Panc1 (cell line): ENCODE measurements around the gene COPRS. TPM values are rescaled to one million over a fixed set of nuclear protein-coding genes. Genes with fewer than 3 reads are reported as not detected.

Experiments used
- ATAC-seq: fragments of 200-7000 bp; cut with Tn5 transposase; 2 replicates; pipeline ENCODE4 v1.9.1; 2020; ENCODE audit warnings: mild to moderate bottlenecking, moderate library complexity
- BruUV-seq: library from RNA; stranded (reverse); fragments of 400-500 nt; replicated peaks from 2 replicates; lab custom pipeline; 2021; lab: Mats Ljungman, UMichigan
- CTCF ChIA-PET: fragments of 300-600 bp; sonication (Branson Sonifier 250); formaldehyde crosslinking; loops from one replicate; lab custom pipeline; 2022; ENCODE audit warnings: antibody characterized with exemption; lab: Charles Lee
- POLR2A ChIA-PET: fragments of 300-600 bp; sonication (Branson Sonifier 250); formaldehyde crosslinking; loops from one replicate; lab custom pipeline; 2022; ENCODE audit warnings: antibody characterized with exemption; lab: Charles Lee
- DNase-seq: peaks from one replicate; pipeline ENCODE4 v3.0.0-alpha.2; 2010; ENCODE audit warnings: low read depth, low spot score
- H3K27ac ChIP-seq: 2 replicates; pipeline ENCODE4 v1.5.1; 2011; ENCODE audit warnings: mild to moderate bottlenecking, low read length, inconsistent platforms
- H3K27me3 ChIP-seq: fragments of 200-500 bp; sonication (Bioruptor generic); 2 replicates; pipeline ENCODE4 v1.6.0; 2014; ENCODE audit warnings: low read length, inconsistent platforms; ENCODE audit not compliant: control insufficient read depth, insufficient read depth
- H3K36me3 ChIP-seq: fragments of 200-500 bp; sonication (Bioruptor generic); 2 replicates; pipeline ENCODE4 v1.5.1; 2014; ENCODE audit warnings: inconsistent platforms, mild to moderate bottlenecking, low read length, moderate library complexity; ENCODE audit not compliant: control insufficient read depth, insufficient read depth
- H3K4me1 ChIP-seq: 2 replicates; pipeline ENCODE4 v1.5.1; 2011; ENCODE audit warnings: inconsistent platforms, mild to moderate bottlenecking, low read length, moderate library complexity; ENCODE audit not compliant: control insufficient read depth, insufficient read depth
- H3K4me3 ChIP-seq, 2 experiments: 2 replicates each; pipeline ENCODE4 v1.5.1; 2011 to 2012; ENCODE audit warnings: low read depth in 2 of 2, low read length in 2 of 2, mild to moderate bottlenecking in 2 of 2, inconsistent platforms in 1 of 2, moderate library complexity in 1 of 2
- H3K9me3 ChIP-seq: fragments of 200-500 bp; sonication (Bioruptor generic); 2 replicates; pipeline ENCODE4 v1.5.1; 2014; ENCODE audit warnings: low read depth, mild to moderate bottlenecking, inconsistent platforms, low read length, moderate library complexity; ENCODE audit not compliant: control insufficient read depth, insufficient read depth
- CTCF ChIP-seq: fragments of 450-650 bp; IDR thresholded peaks from 2 replicates; pipeline ENCODE4 v1.5.1; 2017; ENCODE audit warnings: mild to moderate bottlenecking
- POLR2AphosphoS5 ChIP-seq: IDR thresholded peaks from 2 replicates; pipeline ENCODE4 v1.6.1; 2012; ENCODE audit warnings: mild to moderate bottlenecking, low read depth, low read length, moderate library complexity
- REST ChIP-seq, 2 experiments: IDR thresholded peaks; 2 replicates each; pipeline ENCODE4 v1.6.1; 2011 to 2012; ENCODE audit warnings: low read depth in 2 of 2, control low read depth in 1 of 2, low read length in 1 of 2, mild to moderate bottlenecking in 1 of 2, moderate library complexity in 1 of 2; ENCODE audit not compliant: insufficient read depth in 1 of 2
- SIN3A ChIP-seq: IDR thresholded peaks from 2 replicates; pipeline ENCODE4 v1.6.1; 2012; ENCODE audit warnings: low read depth, mild to moderate bottlenecking, low read length, moderate library complexity, borderline replicate concordance; ENCODE audit not compliant: insufficient read depth
- TCF7L2 ChIP-seq: IDR thresholded peaks from 2 replicates; pipeline ENCODE4 v1.6.1; 2011; ENCODE audit warnings: mild to moderate bottlenecking, low read depth, low read length, inconsistent platforms
- in situ Hi-C: cut with HindIII; loops from 2 replicates; pipeline ENCODE4 v1.10.0; 2016; ENCODE audit warnings: low sequenced_read_pairs, low pct_unique_long_range_greater_than_20kb
- intact Hi-C: fragments of 100-400 bp; cut with micrococcal nuclease; formaldehyde crosslinking; loops from one replicate; pipeline ENCODE4 v1.10.0; 2022; ENCODE audit not compliant: unreplicated experiment
- total RNA-seq: library from RNA; stranded (reverse); gene quantifications from one replicate; pipeline ENCODE4 v1.2.1, GENCODE V29; 2021; ENCODE audit not compliant: unreplicated experiment

Gene COPRS
- total RNA-seq, 1 experiment from 2014 or later = 152 TPM

GRCh38 chr17:31808521-31809050 lies 50.5 kb downstream of the COPRS start:
- no peak overlapping the region for H3K4me3 ChIP-seq
- ATAC-seq = no peak
- TF ChIP-seq POLR2AphosphoS5 (no peak), SIN3A (no peak), REST (IDR thresholded peaks at IDR 0.05; ENCODE audit: insufficient read depth in 1 of 2, low read depth in 2 of 2, low read length in 1 of 2) (no peak), CTCF (no peak), TCF7L2 (no peak)
- H3K9me3 ChIP-seq = no peaks in the 10 kb centered on the region
- no peak for DNase-seq
- no peaks in the 10 kb centered on the region for H3K27me3 ChIP-seq
- intact Hi-C loops (no loop called here), in situ Hi-C loops (no loop called here)
- no peaks in the 10 kb centered on the region for H3K36me3 ChIP-seq
- no TSS peak for BruUV-seq
- ChIA-PET CTCF (interaction anchor here (0.5 to 0.7 kb wide), 2 partner anchors 70 to 201 kb away, joined by 3 to 5 read pairs; no protein-coding TSS in a partner anchor), POLR2A (no interaction called here)
- no peak overlapping the region for H3K27ac ChIP-seq
- no peaks in the 10 kb centered on the region for H3K4me1 ChIP-seq

GRCh38 chr17:31807846-31808245 lies 51.2 kb downstream of the COPRS start:
- no peaks in the 10 kb centered on the region for H3K36me3 ChIP-seq
- intact Hi-C loops = no loop called here
- H3K4me3 ChIP-seq = no peak overlapping the region
- CTCF ChIA-PET = interaction anchor here (0.5 kb wide), 1 partner anchor 202 kb away, joined by 3 read pairs; no protein-coding TSS in a partner anchor
- H3K4me1 ChIP-seq = no peaks in the 10 kb centered on the region
- no peak for ATAC-seq
- no peaks in the 10 kb centered on the region for H3K9me3 ChIP-seq
- POLR2A ChIA-PET = no interaction called here
- H3K27me3 ChIP-seq = no peaks in the 10 kb centered on the region
- in situ Hi-C loops = no loop called here
- H3K27ac ChIP-seq = no peak overlapping the region
- DNase-seq = no peak
- TF ChIP-seq CTCF (no peak), REST (IDR thresholded peaks at IDR 0.05; ENCODE audit: insufficient read depth in 1 of 2, low read depth in 2 of 2, low read length in 1 of 2) (no peak), TCF7L2 (no peak), SIN3A (no peak), POLR2AphosphoS5 (no peak)
- BruUV-seq = no TSS peak
